HG02763 (cell line): Measurements from ENCODE around the gene PRKCZ.

Source experiments
- ATAC-seq: cut with Tn5 transposase; IDR thresholded peaks from one replicate; pipeline ENCODE4 v1.9.1; 2021; ENCODE audit warnings: mild to moderate bottlenecking, moderate library complexity; ENCODE audit not compliant: unreplicated experiment

Gene PRKCZ

GRCh38 chr1:2233997-2234761, 184.0 kb downstream of the PRKCZ start:
- no peak for ATAC-seq

- no peak for ATAC-seq
Observed at GRCh38 chr1:2234762-2235113, 184.5 kb downstream of the PRKCZ start.
